Osteoblast (primary cell): ENCODE measurements around the gene SERPINB6. TPM values are rescaled to one million over a fixed set of nuclear protein-coding genes. Genes with fewer than 3 reads are reported as not detected.
"Not testable (repeated sequence)": the region's sequence is repeated elsewhere in the genome, so short reads cannot be mapped to it uniquely, and the experiment has no call there.

Source experiments
- DNase-seq: peaks from one replicate; pipeline ENCODE4 v3.0.0; 2011; ENCODE audit warnings: low spot score, mixed read lengths; ENCODE audit not compliant: insufficient read length; ENCODE audit errors: missing footprints
- H2AFZ ChIP-seq: 2 replicates; pipeline ENCODE4 v1.6.0; 2011; ENCODE audit warnings: mild to moderate bottlenecking, low read length
- H3K27ac ChIP-seq: 2 replicates; pipeline ENCODE4 v1.5.1; 2011; ENCODE audit warnings: mild to moderate bottlenecking, low read depth, low read length, moderate library complexity
- H3K27me3 ChIP-seq: 2 replicates; pipeline ENCODE4 v1.6.0; 2012; ENCODE audit warnings: mild to moderate bottlenecking, control low read depth, inconsistent platforms, low read length, moderate library complexity; ENCODE audit not compliant: insufficient read depth
- H3K36me3 ChIP-seq: 2 replicates; pipeline ENCODE4 v1.5.1; 2011; ENCODE audit warnings: mild to moderate bottlenecking, low read length, control low read depth, moderate library complexity; ENCODE audit not compliant: insufficient read depth
- H3K4me1 ChIP-seq: 2 replicates; pipeline ENCODE4 v1.5.1; 2011; ENCODE audit warnings: mild to moderate bottlenecking, low read length, control low read depth, moderate library complexity; ENCODE audit not compliant: insufficient read depth
- H3K4me2 ChIP-seq: 2 replicates; pipeline ENCODE4 v1.6.0; 2011; ENCODE audit warnings: mild to moderate bottlenecking, low read length; ENCODE audit not compliant: insufficient read depth
- H3K4me3 ChIP-seq: fragments of 200-600 bp; sonication (generic); 3 replicates; pipeline ENCODE4 v1.5.1; 2012; ENCODE audit warnings: mild to moderate bottlenecking, low read length, inconsistent platforms; ENCODE audit not compliant: insufficient read depth
- H3K79me2 ChIP-seq: 2 replicates; pipeline ENCODE4 v1.6.0; 2012; ENCODE audit warnings: mild to moderate bottlenecking, low read length, control low read depth, inconsistent platforms; ENCODE audit not compliant: insufficient read depth
- H3K9me3 ChIP-seq: 2 replicates; pipeline ENCODE4 v1.5.1; 2011; ENCODE audit warnings: low read depth, low read length, control low read depth
- H4K20me1 ChIP-seq: 2 replicates; pipeline ENCODE4 v1.6.0; 2012; ENCODE audit warnings: mild to moderate bottlenecking, low read length, control low read depth; ENCODE audit not compliant: insufficient read depth
- total RNA-seq: library from RNA; depleted of rRNA; stranded (reverse); fragments of >200 nt; gene quantifications from 2 replicates; pipeline ENCODE4 v1.2.3, GENCODE V29; 2012
- TF ChIP-seq, protein P1 (sequence below): IDR thresholded peaks from 2 replicates; pipeline ENCODE4 v1.5.1; 2011; ENCODE audit warnings: mild to moderate bottlenecking, low read depth, low read length, moderate library complexity; ENCODE audit errors: extremely low read depth

SERPINB6 gene
- total RNA-seq, 1 donor = 83.2 TPM

DNA sequence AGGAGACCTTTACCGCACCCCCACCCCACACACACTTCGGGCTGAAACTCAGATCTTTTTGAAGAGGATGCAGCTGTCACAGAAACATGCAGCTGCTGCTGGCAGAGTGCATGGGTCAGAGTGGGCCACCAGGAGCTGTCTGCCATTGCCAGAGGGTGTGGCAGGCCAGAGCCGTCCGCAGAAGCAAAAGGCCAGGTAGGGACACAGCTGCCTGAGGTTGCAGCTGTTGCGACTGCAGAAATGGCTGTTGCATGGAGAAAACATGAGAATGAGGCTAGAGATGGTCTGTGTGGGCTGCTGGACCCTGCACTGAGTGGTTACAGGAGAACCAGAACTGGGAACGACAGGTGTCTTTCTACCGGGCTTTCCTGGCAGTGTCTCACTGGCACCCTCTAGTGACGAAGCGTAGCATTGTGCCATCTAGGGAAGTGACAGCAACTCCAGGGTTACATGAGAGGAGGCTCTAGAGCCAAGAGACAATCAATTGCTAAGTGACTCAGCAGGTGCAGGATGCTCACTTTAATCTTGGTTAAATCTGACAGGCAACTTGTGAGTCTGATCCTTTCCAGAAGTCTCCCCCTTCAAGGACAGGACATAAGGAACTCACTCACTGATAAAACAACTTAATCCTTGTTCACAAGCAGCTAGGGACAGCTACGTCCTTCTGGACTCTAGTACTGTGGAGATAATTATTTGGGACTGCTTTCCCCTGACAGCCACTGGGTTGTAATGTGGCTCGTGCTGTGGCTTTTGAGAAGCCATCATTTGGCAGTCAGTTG lies 39.2 kb downstream of the SERPINB6 start:
- peak; percentile 98 for DNase-seq
- Histone ChIP-seq H3K79me2 (no peaks in the 10 kb centered on the region), H3K36me3 (no peaks in the 10 kb centered on the region), H3K27ac (no peak overlapping the region), H3K4me2 (no peak overlapping the region), H3K9me3 (no peaks in the 10 kb centered on the region), H3K4me1 (no peaks in the 10 kb centered on the region), H3K4me3 (no peak overlapping the region), H3K27me3 (peaks cover 21% of the 10 kb centered on the region), H2AFZ (no peak overlapping the region), H4K20me1 (no peaks in the 10 kb centered on the region)
- TF ChIP-seq, protein P1, sequence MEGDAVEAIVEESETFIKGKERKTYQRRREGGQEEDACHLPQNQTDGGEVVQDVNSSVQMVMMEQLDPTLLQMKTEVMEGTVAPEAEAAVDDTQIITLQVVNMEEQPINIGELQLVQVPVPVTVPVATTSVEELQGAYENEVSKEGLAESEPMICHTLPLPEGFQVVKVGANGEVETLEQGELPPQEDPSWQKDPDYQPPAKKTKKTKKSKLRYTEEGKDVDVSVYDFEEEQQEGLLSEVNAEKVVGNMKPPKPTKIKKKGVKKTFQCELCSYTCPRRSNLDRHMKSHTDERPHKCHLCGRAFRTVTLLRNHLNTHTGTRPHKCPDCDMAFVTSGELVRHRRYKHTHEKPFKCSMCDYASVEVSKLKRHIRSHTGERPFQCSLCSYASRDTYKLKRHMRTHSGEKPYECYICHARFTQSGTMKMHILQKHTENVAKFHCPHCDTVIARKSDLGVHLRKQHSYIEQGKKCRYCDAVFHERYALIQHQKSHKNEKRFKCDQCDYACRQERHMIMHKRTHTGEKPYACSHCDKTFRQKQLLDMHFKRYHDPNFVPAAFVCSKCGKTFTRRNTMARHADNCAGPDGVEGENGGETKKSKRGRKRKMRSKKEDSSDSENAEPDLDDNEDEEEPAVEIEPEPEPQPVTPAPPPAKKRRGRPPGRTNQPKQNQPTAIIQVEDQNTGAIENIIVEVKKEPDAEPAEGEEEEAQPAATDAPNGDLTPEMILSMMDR = peak; percentile 98

DNA sequence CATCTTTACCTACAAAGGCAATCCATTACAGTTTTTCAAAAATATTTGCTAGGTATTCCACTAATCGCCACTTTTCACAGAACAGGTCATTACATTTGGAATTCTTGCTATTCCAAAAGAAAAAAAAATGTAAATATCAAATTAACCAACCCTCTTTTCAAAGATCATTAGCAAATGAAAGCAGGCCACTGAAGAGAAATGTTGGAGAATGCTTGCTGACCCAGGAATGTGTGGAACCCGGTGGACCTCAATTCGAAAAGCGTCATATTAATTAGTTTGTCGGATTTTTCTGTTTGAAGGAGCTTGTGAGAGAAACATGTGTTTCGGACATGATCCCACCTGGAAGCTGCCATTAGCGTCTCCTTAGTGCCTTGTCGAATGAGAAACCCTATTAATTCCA lies 40.3 kb downstream of the SERPINB6 start:
- Histone ChIP-seq H3K27ac (no peak overlapping the region), H3K4me3 (no peak overlapping the region), H3K36me3 (no peaks in the 10 kb centered on the region), H3K79me2 (no peaks in the 10 kb centered on the region), H4K20me1 (no peaks in the 10 kb centered on the region), H3K4me2 (no peak overlapping the region), H2AFZ (no peak overlapping the region), H3K27me3 (peaks cover 26% of the 10 kb centered on the region), H3K9me3 (no peaks in the 10 kb centered on the region), H3K4me1 (no peaks in the 10 kb centered on the region)
- DNase-seq = no peak
- TF ChIP-seq, protein P1 = no peak

DNA sequence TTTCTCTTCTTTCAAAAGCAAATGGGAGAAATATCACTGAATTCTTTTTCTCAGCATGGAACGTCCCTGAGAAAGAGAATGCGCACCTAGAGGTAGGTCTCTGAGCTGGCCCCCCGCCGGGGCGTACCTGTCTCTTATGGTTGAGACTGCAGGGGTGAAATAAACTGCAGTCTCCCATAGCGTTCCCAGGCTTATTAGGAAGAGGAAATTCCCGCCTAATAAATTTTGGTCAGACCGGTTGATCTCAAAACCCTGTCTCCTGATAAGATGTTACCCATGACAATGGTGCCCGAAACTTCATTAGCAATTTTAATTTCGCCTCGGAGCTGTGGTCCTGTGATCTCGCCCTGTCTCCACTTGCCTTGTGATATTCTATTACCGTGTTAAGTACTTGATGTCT lies 43.4 kb downstream of the SERPINB6 start:
- not testable (repeated sequence) for H3K4me1 ChIP-seq, H4K20me1 ChIP-seq

DNA sequence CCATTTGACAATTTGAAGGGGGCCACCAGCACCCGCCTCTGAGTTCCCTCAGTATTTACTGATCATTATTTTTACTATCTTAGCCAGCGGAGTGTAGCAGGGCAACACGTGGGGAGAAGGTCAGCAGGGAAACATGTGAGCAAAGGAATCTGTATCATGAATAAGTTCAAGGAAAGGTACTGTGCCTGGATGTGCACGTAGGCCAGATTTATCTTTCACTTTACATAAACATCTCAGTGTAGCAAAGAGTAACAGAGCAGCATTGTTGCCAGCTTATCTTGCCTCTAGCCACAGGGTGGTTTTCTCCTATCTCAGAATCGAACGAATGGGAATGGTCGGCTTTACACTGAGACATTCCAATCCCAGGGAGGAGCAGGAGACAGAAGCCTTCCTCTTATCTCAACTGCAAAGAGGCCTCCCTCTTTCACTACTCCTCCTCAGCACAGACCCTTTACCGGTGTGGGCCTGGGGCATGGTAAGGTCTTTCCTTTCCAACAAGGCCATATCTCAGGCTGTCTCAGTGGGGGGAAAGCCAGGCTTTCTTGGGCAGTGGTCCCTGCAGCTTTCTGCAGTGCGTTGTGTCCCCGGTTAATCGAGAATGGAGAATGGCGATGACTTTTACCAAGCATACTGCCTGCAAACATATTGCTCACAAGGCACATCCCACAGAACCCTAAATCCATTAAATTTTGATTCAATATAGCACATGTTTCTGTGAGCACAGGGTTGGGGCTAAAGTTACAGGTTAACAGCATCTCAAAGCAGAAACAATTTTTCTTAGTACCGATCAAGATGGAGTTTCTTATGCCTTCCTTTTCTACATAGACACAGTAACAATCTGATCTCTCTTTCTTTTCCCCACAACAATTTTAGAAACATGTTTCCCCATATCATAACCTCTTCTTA lies 45.3 kb downstream of the SERPINB6 start:
- not testable (repeated sequence) for H3K36me3 ChIP-seq, H2AFZ ChIP-seq, H3K4me3 ChIP-seq, DNase-seq, H3K79me2 ChIP-seq, H3K4me1 ChIP-seq, H3K9me3 ChIP-seq, H3K27ac ChIP-seq, H3K4me2 ChIP-seq, H4K20me1 ChIP-seq
- H3K27me3 ChIP-seq = peaks cover 25% of the 10 kb centered on the region

More for the DNA sequence above, 43.4 kb downstream of the SERPINB6 start:
- not testable (repeated sequence) for H3K27ac ChIP-seq, H2AFZ ChIP-seq, DNase-seq, H3K36me3 ChIP-seq, H3K79me2 ChIP-seq, H3K4me3 ChIP-seq, H3K9me3 ChIP-seq, H3K4me2 ChIP-seq
- H3K27me3 ChIP-seq = peaks cover 23% of the 10 kb centered on the region
